HG03097 (cell line): ENCODE data around the gene PIPOX.

Source experiments
- ATAC-seq: cut with Tn5 transposase; IDR thresholded peaks from one replicate; pipeline ENCODE4 v1.9.1; 2021; ENCODE audit not compliant: unreplicated experiment, low FRiP score

Gene PIPOX, protein sequence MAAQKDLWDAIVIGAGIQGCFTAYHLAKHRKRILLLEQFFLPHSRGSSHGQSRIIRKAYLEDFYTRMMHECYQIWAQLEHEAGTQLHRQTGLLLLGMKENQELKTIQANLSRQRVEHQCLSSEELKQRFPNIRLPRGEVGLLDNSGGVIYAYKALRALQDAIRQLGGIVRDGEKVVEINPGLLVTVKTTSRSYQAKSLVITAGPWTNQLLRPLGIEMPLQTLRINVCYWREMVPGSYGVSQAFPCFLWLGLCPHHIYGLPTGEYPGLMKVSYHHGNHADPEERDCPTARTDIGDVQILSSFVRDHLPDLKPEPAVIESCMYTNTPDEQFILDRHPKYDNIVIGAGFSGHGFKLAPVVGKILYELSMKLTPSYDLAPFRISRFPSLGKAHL

GRCh38 chr17:29042679-29043538 is at the start of gene PIPOX:
Gene PIPOX (plus strand): TSS chr17:29043141. CDS start chr17:29043226, 85 bp downstream.
- no peak for ATAC-seq

DNA sequence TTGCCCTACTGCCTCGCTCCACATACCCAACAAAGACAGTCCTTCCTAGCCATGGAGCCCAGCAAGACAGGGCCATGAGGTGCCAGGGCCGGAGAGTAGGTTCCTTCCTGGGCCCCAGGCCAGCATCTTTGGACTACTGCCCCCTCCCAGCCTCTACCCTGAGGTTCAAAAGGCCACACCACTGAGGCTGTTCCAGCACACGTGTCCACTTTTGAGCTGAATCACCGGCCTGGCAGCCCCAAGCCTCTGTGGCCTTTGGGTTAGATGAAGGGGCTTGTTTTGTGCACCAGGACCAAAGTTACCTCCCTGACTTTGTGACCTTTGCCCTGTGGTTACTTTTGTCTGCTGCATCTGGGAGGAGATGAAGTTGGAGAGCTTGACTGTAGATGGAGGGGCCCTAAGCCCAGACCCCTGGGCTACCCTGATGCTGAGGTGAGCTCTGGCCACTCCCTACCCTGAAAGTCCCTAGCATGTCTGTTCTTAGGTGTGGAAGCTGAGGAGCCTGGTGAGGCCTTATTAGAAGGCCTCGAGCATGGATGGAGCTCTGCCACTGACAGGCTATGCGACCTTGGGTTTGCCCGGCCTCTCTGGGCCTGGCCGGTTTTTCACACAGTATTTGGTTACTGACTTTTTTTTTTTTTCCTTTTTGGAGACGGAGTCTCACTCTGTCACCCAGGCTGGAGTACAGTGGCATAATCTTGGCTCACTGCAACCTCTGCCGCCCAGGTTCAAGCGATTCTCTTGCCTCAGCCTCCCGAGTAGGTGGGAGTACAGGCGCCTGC is 49.1 kb upstream of the PIPOX start:
- ATAC-seq: no peak

DNA sequence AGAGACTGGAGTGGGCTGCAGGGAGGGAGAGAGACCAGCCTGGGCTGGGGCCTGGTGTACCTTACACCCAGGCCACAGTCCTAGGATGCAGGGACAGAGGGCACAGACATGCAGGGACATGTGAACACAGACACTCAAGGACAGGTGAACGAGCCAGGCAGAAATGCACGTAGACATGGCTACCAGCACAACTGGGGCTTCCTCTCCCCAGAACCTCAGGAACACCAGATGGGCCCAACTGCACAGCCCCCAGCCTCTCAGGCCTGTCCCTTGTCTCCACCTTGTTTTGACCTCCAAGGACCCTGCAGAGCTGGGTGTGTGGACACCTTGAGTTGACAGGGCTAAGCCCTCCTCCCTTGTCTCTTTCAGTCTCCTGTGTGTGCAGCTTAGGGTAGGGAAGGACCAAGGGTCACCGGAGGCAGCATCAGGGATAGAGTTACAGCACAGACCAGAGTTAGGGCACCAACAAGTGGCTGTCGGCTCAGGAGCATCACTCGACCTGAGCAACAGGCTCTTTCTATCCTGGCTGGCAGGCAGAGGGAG is 46.3 kb upstream of the PIPOX start:
- no peak for ATAC-seq

DNA sequence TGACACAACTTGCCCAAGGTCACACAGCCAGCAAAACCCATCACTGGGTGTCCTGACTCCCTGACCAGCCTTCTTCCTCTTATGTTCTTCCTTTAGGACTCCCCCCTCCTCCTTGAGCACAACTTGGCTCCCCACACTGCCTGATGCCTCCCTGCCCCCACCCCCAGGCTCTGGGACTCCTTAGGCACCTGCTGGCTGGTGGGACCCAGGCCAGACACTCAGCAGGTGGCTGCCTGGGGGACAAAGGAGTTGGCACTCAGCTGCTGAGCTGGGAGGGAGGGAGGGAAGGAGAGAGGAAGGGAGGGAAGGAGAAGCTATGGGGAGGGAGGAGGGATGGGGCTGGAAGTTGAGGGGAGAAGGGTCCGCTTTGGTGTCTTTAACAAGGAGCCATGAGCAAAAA is 45.1 kb upstream of the PIPOX start:
- no peak for ATAC-seq

- ATAC-seq: no peak
These were observed 43.7 kb upstream of the PIPOX start for GRCh38 chr17:28999206-28999605.

DNA sequence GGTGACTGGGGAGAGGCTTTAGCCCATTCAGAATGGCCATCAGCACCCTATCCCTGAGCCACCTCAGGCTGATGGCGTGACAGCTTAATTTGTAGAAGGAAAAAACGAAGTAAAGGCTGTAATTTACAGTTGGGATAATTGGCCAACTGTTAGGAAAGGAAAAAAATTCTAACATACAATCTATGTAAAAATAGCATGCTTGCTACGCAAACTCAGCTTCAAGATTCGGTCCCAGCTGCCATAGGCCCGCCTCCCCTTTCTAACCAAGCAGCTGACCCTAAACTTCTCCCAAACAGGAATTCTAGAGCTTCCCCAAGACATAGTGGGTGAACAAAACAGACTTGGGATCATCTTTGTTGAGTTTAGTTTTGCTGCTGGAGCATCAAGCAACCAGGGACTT is 42.0 kb upstream of the PIPOX start:
- ATAC-seq: no peak

DNA sequence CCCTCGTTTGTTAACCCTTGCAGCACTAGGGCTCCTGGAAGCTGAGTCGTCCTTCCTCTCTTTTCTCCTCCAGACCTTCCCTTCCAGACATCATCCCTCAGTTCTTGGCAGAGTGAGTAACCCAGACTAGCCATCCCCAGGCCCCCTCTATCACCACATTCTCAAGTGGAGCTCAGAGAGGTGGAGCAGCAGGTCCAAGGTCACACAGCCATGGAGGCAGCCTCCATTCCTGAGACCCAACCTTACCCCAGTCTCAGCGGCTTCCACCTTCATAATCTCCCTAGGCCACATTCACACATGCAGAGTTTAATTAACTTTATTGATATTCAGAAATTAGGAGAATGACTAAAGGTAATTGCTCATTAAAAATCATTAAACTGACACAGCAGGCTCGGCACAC is 40.1 kb upstream of the PIPOX start:
- ATAC-seq: no peak

DNA sequence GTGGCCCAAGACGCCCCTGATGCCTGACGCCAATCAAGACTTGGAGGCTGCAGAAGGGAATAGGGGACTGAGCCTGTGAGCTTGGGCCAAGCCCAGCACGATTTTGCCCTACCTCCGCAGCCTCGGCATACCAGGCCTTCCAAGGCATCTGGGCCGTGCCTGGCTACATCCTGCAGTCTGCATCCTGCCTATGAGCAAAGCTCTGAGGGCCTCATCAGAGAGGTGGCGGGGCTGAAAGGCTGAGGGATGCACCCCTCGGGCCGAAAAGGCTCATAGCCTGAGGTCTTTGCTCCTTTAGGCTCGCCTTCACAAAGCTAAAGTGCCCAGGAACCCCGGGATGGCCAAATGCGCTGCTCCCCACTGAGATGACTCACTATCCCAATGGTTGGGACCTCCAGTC is 39.7 kb upstream of the PIPOX start:
- no peak for ATAC-seq

DNA sequence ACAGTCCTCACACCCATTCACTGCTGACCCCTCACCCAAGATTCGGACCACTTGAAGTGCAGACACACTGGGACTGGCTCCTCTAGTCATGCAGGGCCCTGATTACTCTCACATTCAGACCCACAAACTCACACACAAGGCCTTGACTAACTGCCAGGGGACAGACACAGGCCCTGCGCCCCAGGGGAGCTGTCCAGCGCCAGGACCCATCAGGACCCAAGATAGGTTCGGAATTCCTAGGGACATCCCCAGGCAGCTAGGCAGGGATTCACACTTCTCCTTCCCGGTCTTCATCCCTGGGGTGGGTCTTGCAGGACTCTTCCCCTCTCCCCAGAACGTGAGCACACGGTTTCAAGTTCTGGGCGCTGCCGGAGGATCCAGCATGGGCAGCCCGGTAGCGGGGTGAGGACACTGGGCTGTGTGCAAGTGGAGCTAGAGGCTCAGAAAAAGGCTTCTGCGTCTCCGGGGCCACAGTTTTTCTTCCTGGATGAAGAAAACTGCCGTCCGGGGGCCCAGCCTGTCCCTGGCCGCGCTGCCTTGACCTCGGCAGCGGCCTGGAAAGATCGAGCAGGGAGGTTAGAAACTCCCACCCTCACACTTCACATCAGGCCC is 38.8 kb upstream of the PIPOX start:
- ATAC-seq: no peak

DNA sequence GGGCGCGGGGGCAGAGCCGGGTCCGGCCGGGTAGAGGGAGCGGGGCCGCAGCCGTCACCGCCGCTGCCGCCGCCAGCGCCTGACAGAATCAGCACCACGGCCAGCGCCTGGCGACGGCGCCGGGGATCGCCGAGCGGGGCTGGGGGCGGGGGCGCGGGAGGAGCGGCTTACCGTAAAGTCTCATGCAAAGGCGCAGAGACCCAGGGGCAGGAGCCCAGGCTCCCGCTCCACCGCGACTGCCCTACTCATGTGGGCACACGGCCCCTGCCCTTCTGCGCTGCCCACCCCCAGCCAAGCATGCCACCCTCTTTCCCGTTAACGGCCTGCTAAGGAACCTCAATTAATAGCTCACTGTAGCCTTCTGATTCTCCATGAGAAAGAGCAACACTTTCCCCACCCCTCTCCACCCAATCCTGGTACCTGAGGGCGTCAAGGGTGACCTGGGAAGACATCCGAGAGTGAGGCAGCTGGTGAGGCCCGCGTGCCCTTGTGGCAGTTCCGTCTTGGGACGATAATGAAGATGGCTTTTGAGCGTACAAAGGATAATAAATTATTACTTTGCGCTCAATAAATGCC is 36.9 kb upstream of the PIPOX start, which contains the start of gene SEZ6:
Gene SEZ6, minus strand, starts transcription at position 98 of the 576 bp plus-strand sequence. CDS start 164 bp downstream, outside the sequence.
- no peak for ATAC-seq

DNA sequence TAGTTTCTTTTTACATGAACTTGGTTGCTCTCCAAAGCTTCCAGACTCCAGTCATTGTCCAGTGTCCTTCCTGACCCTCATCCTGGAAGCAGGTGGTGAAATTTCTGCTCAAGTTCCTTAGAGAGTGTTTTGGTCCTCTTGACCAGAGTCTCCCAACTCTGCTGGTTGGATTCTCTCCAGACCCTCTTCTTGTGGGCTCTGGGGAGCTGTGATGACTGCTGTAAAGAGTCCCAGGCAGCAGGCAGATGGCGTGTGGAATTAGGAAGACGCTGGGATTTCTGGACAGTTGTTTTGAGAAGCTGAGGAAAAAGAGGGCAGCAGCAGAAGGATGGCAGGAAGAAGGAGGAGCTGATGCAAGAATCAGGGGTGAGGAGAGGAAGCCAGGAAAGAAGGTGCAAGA is 35.5 kb upstream of the PIPOX start:
- ATAC-seq: no peak

GRCh38 chr17:29007860-29008455 is 35.0 kb upstream of the PIPOX start:
- ATAC-seq: no peak

- ATAC-seq: no peak
These were observed 34.4 kb upstream of the PIPOX start for GRCh38 chr17:29008591-29008990.

GRCh38 chr17:29010129-29010528 is 32.8 kb upstream of the PIPOX start:
- no peak for ATAC-seq

DNA sequence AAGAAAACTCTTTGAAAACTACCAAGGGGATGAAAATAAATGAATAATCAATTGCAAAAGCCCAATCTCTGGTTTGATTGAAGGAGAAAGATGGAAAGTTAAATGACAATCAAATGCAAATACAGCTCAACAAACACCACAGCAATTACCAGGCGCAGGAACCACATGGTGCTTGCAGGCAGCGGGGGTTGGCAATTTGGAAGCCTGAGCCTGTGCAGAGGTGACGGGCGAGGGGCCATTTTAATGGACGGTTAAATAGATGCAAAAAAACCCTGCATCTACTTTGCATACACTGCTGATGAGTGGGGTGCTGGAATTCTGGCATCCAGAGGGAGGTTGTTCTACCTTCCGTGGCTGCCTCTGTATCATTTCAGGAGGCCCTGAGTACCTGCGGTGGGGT is 32.4 kb upstream of the PIPOX start:
- no peak for ATAC-seq

DNA sequence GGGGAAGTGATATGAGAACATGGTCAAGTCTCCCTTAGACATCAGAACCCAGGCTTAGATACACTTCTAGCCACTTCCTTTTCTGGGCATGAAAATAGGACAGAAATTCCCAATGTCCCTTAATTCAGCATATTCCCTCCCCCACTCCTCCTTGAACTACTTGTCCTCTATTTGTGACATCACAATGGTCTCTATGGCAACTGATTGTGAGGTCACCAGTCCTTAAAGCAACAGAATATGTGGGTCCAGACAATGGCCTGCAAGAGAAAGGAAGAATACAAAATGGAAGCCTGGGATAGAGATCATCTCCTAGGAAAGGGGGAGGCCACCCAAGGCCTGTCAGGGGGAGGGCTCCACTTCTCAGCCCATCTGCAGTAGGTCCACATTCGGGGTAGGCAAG is 30.4 kb upstream of the PIPOX start:
- ATAC-seq: no peak

DNA sequence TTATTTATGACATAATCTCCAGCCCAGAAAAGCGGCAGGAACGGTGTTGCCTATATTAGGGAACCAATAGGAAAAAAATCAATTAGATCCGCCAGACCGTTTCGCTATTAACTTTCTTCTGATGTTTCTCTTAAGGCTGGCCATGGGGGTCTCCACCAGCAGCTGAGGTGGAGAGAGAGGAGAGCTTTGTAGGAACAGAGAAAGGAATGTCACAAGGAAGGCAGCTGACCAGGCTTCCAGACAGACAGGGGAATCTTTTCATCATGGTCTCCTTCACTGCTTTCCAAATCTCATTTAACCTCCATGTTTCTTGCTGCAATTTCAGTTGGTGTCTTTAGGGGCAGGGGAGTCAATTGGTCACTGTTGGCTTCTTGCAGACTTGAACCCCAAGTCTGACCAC is 28.2 kb upstream of the PIPOX start:
- no peak for ATAC-seq

DNA sequence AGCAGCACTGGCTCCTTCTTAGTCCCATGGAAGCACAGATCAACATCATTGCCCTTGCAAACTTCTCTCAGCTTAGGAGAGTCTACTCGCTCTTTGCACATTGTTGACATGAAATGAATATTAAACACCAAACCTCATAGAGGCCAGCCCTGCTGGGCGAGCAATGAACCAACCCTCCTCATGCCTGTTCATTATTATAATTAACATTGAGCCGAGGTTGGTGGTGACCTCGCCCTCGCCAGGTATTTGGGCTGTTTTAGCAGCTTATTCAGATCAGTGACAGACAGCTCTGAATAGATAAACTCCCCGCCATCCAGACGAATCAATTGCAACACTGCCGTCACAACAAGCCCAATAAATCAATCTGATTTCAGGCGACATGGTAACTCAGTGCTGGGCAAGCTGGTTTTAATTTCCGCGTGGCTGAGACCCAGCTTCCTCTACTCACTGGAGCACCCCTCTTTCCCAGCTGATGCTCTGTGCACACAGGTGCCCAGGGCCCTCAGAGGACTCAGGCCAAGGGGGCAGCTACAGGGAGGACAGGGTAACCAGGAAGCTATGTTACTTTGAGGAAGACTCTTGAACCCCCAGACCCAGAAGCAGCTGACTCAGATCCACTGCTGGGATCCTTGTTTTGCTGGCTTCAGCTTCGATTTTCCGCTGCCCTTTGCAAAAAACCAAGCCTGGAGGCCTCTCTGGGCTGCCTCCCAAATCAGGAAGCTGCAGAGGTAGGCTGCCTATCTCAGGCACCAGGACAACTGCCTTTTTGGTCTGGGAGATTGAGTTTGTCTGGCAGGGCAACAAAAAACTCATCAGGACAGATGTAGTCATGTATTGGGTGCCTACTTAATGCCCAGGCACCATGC is 26.4 kb upstream of the PIPOX start:
- no peak for ATAC-seq
